ENCODE data around the gene FRMD3. TPM values are rescaled to one million over a fixed set of nuclear protein-coding genes. Genes with fewer than 3 reads are reported as not detected.

FRMD3 gene
- total RNA-seq, 1 donor = 0.27 TPM

DNA sequence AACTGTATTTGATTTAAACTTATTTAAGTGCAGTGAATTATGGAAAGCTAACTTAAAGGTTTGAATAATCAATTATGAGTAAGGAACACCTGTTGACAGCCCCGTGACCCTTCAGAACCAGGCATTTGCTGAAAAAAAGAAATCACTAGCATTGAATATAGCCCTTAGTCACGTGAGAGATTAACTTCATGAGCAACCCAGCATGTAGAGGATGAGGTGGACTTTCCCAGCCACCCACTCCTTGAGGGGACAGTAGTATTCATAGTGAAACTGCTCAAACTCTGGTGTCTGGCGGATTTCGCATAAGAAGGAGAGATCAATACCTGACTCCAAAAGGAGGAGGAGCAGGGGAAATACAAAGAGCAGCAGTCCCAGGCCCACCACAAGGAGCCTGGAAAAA lies 290.5 kb downstream of the FRMD3 start:
- DNase-seq (ENCODE audit: low read depth in 2 of 3, low spot score in 2 of 3) = no peak

DNA sequence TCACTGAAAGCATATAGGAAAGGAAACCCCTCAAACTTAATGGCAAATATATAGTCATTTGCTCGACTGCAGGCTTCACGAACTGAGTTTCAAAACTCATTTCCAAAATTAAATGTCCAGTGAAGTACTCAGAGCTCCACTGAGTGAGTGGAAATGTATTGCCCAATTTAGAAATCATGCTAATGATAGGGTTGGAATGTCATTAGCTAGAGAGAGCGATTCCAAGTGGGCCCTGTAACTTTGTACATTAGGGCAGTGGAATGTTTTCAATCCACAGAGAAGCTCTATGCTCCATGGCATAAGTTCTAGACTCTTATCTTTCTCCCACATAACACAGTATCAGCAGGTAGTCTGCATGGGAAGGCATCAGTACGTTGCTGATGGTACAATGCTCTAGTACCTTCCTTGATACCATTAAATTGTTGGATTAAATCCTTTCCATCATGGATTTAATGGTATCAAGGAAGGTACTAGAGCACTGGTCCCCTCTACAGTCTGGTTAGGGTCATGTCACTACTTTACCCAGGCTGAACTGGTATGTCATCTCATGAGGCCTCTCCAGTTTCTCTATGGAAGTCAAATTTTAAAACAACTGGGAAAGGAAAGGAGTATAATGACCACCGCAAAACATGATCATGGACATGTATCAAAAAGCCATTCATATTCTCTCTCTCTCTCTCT lies 292.1 kb downstream of the FRMD3 start:
- DNase-seq (ENCODE audit: low read depth in 2 of 3, low spot score in 2 of 3) = no peak

GRCh38 chr9:83242066-83242465 lies 296.1 kb downstream of the FRMD3 start:
- DNase-seq (ENCODE audit: low read depth in 2 of 3, low spot score in 2 of 3) = no peak

GRCh38 chr9:83240671-83241070 lies 297.5 kb downstream of the FRMD3 start:
- no peak for DNase-seq (ENCODE audit: low read depth in 2 of 3, low spot score in 2 of 3)

- no peak for DNase-seq (ENCODE audit: low read depth in 2 of 3, low spot score in 2 of 3)
Measured at GRCh38 chr9:83239747-83240146, 298.5 kb downstream of the FRMD3 start.

DNA sequence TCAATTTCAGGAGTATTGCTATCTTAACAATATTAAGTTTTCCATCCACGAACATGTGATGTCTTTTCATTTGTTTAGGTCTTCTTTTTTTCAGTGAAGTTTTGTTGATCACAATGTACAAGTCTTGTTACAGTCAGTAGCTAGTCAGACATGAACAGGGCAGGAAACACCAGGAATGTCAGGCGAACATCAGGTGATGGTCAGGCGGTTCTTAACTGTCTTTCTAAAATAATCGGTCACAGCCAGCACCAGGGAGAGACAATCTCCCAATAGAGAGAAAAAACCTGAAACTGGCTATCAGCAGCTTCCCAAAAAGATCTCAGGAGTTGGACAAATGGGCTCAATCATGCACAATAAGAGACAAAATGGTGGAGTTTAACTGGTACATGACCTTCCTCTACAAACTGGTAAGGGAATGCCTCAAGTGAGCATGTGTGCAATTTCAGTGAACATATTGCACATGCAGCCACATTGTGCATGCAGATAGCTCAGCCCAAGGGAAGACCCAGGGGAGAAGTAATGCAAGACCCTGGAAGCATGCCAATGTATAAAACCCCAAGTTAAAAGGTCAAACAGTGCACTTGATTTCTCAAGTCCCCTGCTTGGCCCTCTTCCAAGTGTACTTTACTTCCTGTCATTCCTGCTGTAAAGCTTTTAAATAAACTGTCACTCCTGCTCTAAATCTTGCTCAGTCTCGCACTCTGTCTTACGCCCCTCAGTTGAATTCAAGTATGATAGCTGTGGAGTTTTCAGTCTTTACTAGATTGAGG lies 299.1 kb downstream of the FRMD3 start:
- peak in 1 of 3 donors; percentile 16 for DNase-seq (ENCODE audit: low read depth in 2 of 3, low spot score in 2 of 3)

- DNase-seq (ENCODE audit: low read depth in 2 of 3, low spot score in 2 of 3) = no peak
Measured at GRCh38 chr9:83236029-83236696, 302.0 kb downstream of the FRMD3 start.

DNA sequence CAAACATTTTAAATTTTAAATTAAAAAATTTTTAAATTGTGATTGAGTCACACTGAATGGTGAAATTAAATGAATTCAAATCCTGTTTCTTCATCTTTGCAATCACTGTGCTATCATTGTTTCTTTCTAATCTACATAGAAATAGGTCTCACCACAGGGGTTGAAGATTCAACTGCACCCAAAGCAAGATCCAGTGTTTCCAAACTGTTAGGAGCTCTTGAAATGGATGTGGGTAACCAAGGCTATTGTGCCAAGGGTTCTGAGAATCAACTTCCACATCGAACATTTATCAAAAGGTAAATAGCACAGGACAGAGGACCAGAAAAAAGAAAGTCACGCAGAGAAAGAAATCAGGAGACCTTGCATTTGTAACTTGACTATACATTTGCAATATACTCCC lies 302.7 kb downstream of the FRMD3 start:
- DNase-seq (ENCODE audit: low read depth in 2 of 3, low spot score in 2 of 3) = no peak

DNA sequence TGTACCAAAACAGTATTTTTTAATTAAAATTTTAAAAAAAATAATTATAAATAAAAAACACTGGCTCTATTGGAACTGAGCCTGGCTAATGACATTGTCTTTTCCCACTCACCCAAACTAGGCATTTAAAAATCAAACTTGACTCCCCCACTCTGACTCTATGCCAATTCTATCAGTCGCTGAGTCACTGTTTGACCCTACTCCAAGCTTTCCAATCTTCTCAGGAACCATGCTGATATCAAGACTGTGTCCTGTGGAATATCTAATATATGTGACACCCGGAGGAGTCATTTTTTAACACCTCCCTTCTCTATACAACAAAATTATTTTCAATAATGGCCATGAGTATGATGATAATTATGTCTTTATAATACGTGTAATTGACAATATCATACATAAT lies 303.7 kb downstream of the FRMD3 start:
- no peak for DNase-seq (ENCODE audit: low read depth in 2 of 3, low spot score in 2 of 3)

DNA sequence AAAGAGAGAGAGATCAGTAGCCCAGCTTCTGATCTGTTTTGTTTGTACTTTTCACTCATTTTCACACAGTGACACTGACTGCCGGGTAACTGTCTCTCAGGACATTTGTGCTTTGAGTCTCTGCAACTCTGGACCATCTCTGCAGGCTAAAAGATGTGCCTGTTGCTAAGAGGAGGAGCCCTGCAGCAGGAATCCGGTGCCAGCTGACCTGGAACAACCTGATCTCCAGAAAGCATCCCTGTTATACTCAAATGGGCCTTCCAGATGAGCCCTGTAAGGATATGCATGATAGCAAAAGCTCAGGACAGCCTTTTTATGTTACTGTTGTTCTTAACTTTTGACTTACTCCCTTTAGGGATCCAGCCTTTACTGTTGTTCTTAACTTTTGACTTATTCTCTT lies 304.6 kb downstream of the FRMD3 start:
- DNase-seq (ENCODE audit: low read depth in 2 of 3, low spot score in 2 of 3) = no peak

GRCh38 chr9:83231039-83231438 lies 307.2 kb downstream of the FRMD3 start:
- DNase-seq (ENCODE audit: low read depth in 2 of 3, low spot score in 2 of 3) = no peak

DNA sequence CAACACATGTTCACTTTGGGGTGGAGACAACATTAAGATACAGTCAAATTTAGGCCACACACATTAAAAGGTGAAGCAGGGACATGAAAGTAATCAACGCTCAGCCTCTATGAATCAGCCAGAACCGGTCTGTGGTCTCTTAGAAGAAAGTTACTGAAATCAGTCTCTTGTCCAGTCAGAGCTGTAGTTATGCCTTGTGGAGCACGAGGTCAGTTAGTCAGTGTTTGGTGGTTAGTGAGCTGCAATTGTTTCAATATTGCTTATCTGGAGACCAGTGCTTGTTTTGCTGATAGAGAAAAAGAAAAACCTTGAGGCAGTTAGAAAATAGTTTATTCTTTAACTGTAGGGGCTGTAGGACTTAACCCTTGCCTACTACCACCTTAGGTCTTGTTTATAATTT lies 317.5 kb downstream of the FRMD3 start:
- DNase-seq (ENCODE audit: low read depth in 2 of 3, low spot score in 2 of 3) = no peak

DNA sequence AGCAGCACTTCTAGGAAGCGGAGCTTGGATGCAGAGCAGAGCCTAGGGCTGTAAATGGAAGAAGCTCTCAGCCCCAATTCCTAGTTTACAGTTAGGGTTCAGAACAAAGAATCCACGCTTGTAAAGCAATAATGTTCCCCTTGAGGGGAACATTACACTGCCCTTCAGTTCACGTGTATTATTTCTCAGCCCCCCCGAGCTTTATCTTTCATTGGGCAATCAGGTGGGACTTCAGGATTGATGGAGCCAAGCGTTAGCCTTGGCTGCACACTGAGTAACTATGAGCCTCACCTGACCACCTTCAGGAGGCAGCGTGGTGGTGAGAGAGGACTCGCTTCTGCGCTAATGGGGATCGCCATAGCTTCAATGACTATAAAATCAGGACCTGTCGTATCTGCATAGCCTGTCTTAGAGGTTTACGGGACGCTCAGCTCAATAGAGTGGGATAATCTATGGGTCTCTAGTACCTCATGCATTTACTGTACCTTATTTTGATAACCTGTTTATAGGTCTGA lies 318.2 kb downstream of the FRMD3 start:
- no peak for DNase-seq (ENCODE audit: low read depth in 2 of 3, low spot score in 2 of 3)

DNA sequence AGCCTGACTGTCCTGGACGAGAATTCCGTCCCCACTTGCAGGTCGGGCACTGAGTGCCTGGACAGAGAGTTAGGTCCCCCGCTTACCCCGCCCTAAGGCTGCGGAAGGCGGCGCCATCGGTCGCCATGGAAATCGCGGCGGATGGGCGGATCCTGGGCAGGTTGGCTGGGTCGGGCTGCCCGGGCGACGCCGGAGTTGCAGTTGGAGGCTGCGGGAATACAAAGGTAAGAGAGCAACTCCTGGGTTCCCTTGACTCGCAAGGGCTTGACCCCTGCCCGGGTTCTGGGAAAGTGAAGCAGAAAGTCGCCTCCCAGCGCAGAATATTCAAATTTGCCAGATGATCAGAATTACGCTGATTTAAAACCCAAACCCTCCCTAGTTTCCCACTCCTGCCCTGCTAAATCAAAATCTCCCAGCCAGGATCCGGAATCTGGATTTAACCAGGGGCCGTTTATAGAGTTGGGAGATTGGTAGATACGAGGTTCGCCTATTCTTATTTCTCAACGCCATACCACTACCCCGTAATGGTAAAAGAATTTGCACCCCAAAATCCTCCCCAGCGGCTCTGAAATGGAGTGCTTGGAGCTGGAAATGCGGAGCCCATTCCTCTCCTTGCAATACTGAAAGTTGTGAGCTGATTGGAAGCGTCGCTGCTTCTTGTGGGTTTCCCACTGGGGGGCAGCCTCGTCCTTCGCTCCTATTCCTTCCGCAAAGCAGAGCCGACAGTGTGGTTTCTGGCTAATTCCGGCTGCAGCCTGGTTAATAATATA lies 318.9 kb downstream of the FRMD3 start:
- peak in 2 of 3 donors; percentile 39 to 53 for DNase-seq (ENCODE audit: low read depth in 2 of 3, low spot score in 2 of 3)

- no peak for DNase-seq (ENCODE audit: low read depth in 2 of 3, low spot score in 2 of 3)
Measured at GRCh38 chr9:83218411-83219090, 319.6 kb downstream of the FRMD3 start.

- no peak for DNase-seq (ENCODE audit: low read depth in 2 of 3, low spot score in 2 of 3)
Measured at GRCh38 chr9:83209188-83209731, 328.9 kb downstream of the FRMD3 start.

- DNase-seq (ENCODE audit: low read depth in 2 of 3, low spot score in 2 of 3) = no peak
Measured at GRCh38 chr9:83208065-83208850, 329.9 kb downstream of the FRMD3 start.

DNA sequence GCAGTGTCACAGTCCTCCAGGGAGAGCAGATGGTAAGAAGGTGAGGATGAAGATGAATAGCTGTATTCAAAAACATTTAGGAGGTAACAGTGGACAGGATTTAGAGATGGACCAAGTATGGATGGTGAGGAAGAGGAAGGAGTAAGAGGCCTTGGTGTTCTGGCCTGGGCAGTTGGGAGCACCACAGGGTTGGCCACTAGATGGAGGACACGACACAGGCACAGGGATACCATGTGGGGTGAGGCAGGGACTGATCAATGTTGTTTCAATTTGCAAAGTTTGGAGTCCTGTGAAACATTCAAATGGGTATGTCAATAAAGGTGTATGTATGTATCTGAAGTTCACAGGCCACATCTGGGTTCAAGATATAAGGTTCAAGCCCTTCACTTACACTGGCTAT lies 334.2 kb downstream of the FRMD3 start:
- no peak for DNase-seq (ENCODE audit: low read depth in 2 of 3, low spot score in 2 of 3)

- no peak for DNase-seq (ENCODE audit: low read depth in 2 of 3, low spot score in 2 of 3)
Measured at GRCh38 chr9:83200531-83200930, 337.7 kb downstream of the FRMD3 start.
